NB4 (cell line): ENCODE data around the gene EVI5.

ENCODE experiments used
- CTCF ChIP-seq: IDR thresholded peaks from one replicate; pipeline ENCODE4 v1.5.1; 2012; ENCODE audit warnings: low read depth, low read length
- MAX ChIP-seq: IDR thresholded peaks from 2 replicates; pipeline ENCODE4 v1.6.1; 2011; ENCODE audit warnings: low read depth, low read length

- TF ChIP-seq MAX, result no peak
- no peak for TF ChIP-seq CTCF
These were observed 48.9 kb upstream of the EVI5 start for GRCh38 chr1:92833840-92834239.
